GM19455 (cell line): ENCODE measurements around the gene SYT5.
"Not testable (repeated sequence)": the region's sequence is repeated elsewhere in the genome, so short reads cannot be mapped to it uniquely, and the experiment has no call there.

Experiments used
- ATAC-seq: cut with Tn5 transposase; IDR thresholded peaks from one replicate; pipeline ENCODE4 v1.9.1; 2021; ENCODE audit not compliant: unreplicated experiment

SYT5 gene

DNA sequence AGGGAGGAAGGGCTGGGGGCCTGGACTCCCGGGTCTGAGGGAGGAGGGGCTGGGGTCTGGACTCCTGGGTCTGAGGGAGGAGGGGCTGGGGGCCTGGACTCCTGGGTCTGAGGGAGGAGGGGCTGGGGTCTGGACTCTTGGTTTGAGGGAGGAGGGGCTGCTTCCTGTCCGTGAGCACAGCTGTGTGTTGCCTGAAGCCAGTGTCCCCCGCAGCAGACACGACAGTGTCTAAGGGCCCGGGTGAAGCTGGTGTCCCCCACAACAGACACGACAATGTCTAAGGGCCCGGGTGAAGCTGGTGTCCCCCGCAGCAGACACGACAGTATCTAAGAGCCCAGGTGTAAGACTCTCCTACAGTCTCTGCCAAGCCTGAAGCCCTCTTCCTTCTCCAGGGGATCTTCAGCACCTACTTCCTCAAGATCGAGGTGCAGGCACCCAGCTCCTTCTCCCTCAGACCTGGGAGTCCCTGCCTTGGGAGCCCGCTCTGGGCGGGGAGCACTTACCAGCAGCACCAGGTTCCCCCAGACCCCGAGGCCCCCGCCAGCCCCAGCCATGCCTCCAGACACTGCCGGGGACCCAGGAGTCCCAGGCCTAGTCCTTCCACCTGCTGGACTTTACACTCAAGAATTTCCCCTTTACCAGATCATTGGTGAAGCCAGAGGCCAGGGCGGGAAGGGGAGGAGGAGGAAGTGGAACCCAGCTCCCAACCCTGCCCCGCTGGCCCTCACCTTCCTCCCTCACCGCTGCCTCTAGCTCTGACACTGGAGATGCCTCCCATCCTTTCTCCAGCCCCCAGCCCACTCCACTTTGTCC, 29.0 kb upstream of the SYT5 start, which contains the start of gene PTPRH:
TSS of gene PTPRH (minus strand) at position 622 of the 813 bp plus-strand sequence. CDS start at position 554, 68 bp downstream.
- ATAC-seq: no peak

GRCh38 chr19:55206664-55207500, 26.8 kb upstream of the SYT5 start:
- ATAC-seq: no peak

- ATAC-seq: not testable (repeated sequence)
Measured at GRCh38 chr19:55202199-55202598, 22.1 kb upstream of the SYT5 start.

GRCh38 chr19:55199620-55200204, 19.6 kb upstream of the SYT5 start:
- ATAC-seq: no peak

- ATAC-seq: no peak
Measured at GRCh38 chr19:55198651-55199050, 18.6 kb upstream of the SYT5 start.

GRCh38 chr19:55197528-55197927, 17.4 kb upstream of the SYT5 start:
- ATAC-seq: no peak

GRCh38 chr19:55196803-55197202, 16.7 kb upstream of the SYT5 start:
- no peak for ATAC-seq

DNA sequence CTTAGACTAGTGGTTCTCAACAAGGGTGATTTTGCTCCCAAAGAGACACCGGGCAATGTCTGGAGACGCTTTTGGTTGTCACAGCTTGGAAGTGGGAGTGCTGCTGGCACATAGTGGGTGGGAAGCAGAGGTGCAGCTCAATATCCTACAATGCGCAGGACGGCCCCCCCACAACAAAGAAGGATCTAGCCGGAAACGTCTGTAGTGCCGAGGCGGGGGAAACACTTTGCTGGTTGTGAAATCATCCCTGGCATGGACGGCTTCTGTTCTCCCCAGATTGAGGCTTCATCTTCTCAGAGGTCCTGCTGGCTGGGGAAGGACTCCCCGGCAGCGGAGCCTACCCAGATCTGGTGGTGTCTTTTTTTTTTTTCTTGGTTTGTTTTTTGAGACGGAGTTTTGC, 13.4 kb upstream of the SYT5 start:
- no peak for ATAC-seq

DNA sequence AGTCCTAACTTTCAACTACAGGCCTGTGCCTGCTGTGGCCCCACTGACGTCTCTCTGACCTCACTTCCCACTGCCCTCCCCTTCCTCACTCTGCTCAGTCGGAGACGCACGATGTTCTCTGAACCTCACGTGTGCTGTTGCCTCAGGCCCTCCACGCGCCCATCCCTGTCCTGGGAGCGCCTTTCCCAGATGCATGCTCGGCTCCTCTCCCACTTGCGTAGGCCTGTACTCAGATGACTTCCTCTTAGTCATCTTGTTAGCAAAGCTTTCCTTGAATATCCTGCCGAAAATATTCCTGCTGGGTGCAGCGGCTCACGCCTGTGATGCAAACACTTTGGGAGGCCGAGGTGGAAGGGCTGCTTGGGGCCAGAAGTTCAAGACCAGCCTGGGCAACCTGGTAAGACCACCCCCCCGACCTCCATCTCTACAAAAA, 9.3 kb upstream of the SYT5 start:
- ATAC-seq: no peak

- ATAC-seq: no peak
Measured at GRCh38 chr19:55188625-55189024, 8.5 kb upstream of the SYT5 start.

DNA sequence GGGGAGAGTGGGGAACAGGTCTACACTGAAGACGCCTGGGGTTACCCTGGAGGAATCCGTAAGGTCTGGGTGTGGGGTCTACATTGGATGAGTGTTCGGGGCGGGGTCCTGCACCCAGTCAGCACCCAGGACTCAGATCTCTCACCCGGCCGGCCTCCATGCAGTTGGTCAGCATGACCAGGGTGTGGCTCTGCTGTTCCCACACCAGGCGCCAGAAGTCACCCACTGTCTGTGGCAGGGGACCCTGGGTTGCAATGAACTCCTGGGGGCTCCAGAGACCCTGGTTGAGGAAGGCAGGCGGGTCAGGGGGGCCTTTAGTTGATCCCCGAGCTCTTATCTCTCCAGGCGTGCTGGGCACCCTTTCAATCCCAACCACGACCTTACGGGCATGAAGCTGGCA, 6.0 kb upstream of the SYT5 start:
- no peak for ATAC-seq

- no peak for ATAC-seq
Measured at GRCh38 chr19:55181740-55182139, 1.7 kb upstream of the SYT5 start.

- no peak for ATAC-seq
Measured at GRCh38 chr19:55178781-55179599, 1.1 kb downstream of the SYT5 start.

- ATAC-seq: no peak
Measured at GRCh38 chr19:55176076-55176475, 4.0 kb downstream of the SYT5 start.

- ATAC-seq: no peak
Measured at GRCh38 chr19:55175117-55175867, 4.8 kb downstream of the SYT5 start.

DNA sequence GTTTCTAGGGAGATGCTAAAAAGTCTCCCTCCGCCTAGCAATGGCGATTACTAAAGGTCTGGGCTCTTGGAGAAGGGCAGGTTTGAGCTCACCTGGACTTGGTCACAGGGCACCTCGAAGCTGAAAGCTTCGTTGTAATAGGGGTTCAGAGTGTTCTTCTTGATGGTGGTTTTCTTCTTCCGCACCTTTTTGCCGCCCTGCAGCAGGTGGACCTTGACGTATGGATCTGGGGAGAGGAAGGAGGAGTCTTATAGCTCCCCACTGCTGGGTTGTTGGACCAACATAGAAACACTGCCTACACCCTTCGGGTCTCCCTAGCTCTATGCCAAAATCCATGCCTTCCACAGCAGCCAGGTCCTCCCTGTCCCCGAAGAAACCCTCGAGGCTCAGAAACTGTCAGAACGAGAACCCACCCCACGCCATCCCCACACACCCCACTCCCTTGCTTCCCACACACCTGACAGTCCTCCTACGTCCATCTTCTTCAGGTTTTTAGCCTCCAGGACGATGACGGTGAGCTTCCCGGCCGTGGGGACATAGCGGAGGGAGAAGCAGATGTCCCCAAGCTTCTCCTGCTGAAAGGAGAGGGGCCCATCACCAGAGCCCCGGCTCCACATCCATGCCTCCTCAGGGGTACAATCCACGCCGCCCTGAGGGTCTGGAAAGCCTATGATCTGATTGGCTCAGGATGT, 5.5 kb downstream of the SYT5 start:
- no peak for ATAC-seq

DNA sequence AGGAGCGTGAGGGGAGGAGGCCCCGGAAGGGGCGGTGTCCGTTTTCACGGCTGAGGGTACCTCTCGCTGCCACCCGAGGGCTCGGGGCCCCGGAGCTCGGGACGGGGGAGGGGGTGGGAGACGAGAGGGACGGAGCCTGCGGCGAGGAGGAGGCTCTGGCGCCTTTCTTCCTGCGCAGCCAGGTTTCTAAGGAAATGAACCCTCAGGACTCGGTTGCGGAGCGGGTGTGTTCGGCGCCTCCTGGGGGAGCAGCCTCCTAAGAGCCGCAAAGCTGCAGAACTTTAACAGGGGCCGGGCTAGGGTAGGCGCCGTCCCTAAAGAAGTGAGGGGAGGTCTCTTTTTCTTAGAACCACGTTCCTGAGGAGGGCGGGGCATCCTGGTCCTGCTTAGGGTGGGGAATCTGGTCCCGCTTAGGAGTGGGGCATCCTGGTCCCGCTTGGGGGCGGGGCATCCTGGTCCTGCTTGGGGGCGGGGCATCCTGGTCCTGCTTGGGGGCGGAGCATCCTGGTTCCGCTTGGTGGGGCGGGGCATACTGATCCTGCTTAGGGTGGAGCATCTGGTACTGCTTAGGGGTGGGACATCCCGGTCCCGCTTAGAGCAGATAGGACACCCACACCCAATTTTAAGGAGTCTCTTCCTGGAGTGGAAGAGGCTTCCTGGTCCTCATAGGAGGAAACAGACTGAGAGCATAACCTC, 6.2 kb downstream of the SYT5 start:
- ATAC-seq: no peak

- ATAC-seq: no peak
Measured at GRCh38 chr19:55173186-55173713, 6.8 kb downstream of the SYT5 start.

GRCh38 chr19:55172741-55173140, 7.3 kb downstream of the SYT5 start:
- no peak for ATAC-seq
